GM18870 (cell line): Measurements from ENCODE around the gene LINGO4.

Source experiments
- ATAC-seq: cut with Tn5 transposase; IDR thresholded peaks from one replicate; pipeline ENCODE4 v1.9.1; 2021; ENCODE audit warnings: moderate library complexity; ENCODE audit not compliant: unreplicated experiment

Gene LINGO4

DNA sequence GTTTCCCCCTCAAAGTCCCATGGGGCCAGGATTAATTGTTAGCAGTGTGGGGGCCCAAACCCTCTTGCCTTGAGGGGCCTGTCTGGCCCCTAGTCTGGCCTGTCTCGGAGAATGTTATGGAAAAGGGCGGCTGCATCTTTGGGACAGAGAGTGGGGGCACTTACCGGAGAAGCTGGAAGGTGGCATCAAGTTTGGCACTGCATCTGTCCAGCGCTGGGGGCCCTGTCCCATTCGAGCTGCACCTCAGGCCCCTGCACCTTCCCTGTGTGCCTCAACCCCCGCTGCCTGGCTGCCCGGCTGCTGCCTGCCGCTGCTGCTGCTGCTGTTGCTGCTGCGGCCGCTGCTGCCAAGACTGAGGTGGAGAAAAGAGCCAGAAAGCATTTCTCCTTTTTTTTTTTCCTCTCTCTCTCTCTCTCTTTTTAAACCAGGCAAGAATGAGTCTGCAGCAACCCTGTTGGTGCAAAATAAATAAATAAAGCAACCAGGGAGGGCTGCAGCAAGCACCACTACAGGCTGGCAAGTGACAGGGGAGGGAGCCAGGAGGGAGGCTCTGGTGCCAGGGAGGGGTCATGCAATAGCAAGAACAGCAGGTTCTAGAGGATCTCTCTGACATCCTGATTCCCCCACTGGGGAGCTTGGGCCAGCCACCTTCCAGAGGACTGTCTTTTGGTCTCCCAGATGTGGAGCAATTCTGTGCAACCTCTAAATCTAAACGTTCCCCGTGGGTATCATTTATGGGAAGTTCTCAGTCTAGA is at the start of gene LINGO4:
Gene LINGO4, minus strand, starts transcription at position 354 of the 755 bp plus-strand sequence. CDS start 2,715 bp downstream, outside the sequence.
- ATAC-seq, result no peak

- ATAC-seq, result no peak
Observed at GRCh38 chr1:151854658-151855057, 49.4 kb upstream of the LINGO4 start.

DNA sequence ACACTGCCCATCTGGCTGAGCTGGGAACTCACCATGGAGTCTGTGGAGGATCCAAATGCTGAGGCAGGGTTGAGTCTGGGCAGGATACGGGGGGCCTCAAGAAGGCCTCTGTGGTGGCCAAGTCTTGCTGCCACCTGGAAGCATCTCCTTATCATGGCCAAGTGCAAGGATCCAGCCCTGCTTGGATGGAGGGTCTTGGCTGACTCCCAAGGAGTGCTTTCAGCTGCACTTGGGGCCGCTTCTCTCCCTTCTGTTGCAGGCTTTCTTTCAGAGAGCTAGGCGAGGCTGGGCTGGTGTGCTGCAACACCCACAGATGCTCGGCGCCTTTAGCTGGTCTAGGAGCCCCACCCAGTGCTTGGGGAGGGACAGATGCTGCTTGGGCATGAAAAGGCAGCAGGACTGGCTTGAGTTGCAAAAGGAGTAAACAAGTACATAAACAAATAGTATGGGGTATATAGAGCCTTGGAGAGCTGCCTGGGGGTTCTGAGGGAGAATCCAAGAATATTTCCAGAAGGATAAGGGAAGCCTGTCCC is 48.3 kb upstream of the LINGO4 start, which contains the start of gene THEM5:
Gene THEM5, minus strand, starts transcription at position 302 of the 533 bp plus-strand sequence. Its CDS starts 147 bp downstream, at position 155.
- ATAC-seq, result no peak

DNA sequence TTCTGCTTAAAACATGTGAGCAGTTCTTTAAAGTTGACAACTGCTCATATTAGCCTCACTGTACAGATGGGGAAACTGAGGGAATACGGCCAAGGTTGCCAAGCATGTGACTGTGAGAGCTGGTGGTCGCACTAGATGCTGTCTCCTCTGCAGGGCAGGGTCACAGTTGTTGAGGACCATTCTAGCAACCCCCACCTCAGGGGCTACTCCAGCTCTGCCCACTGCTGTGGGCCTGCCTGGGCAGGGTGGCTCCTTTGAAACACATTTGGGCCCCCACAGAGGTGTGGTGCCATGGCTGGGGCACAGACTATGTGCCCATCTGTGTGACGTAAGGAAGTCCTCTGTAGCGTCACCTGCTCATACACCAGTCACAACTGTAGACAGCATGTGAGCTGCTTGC is 47.5 kb upstream of the LINGO4 start:
- ATAC-seq, result no peak

DNA sequence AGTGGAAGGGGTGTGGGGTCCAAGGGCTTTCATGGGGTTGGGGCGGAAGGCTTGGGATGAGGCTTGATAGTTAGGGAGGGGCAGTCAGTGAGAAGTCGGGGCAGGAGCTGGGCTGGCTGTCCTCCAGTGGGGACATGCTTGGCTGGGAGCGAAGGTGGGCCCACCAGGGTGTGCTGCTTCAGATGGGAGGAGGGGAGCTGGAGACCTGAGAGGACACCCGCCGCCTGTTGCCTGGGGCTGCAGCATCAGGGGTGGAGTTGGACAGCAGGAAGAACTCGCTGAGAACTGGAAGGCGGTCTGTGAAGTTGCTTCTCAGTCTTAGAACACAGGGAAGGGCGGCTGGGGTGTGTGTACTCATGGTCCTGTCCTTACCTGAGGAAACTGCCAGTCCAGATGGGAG is 46.7 kb upstream of the LINGO4 start:
- ATAC-seq, result no peak

GRCh38 chr1:151849871-151850270 is 44.7 kb upstream of the LINGO4 start:
- no peak for ATAC-seq

- ATAC-seq, result no peak
Observed at GRCh38 chr1:151849126-151849525, 43.9 kb upstream of the LINGO4 start.

- no peak for ATAC-seq
Observed at GRCh38 chr1:151847867-151848596, 42.8 kb upstream of the LINGO4 start.

- ATAC-seq, result no peak
Observed at GRCh38 chr1:151846686-151847237, 41.5 kb upstream of the LINGO4 start.

DNA sequence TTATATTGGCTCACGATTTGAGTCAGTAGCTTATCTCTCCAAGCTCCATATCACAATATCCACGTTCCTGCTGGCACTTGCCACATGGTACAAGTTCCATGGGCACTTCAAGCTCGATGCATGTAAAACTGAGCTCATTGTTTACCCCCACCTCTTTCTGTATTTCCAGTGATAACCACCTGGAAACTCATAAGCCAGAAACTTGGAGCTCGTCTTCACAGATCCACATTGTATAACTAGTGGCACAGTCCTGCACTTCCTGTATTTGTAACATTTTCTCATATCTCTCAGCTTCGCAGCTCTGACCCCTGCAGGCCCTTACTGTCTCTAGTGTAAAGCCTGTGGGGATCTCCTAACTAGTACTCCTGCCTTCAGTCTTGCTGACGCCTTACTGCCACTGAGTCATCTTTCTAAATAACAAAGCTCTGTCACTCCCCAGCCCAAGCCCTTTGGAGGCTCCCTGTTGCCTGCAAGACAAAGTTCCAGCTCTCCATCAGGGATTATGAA is 40.9 kb upstream of the LINGO4 start:
- ATAC-seq, result no peak

- ATAC-seq, result no peak
Observed at GRCh38 chr1:151843398-151843797, 38.2 kb upstream of the LINGO4 start.

- ATAC-seq, result no peak
Observed at GRCh38 chr1:151841141-151841540, 35.9 kb upstream of the LINGO4 start.

- ATAC-seq, result no peak
Observed at GRCh38 chr1:151840421-151840820, 35.2 kb upstream of the LINGO4 start.

DNA sequence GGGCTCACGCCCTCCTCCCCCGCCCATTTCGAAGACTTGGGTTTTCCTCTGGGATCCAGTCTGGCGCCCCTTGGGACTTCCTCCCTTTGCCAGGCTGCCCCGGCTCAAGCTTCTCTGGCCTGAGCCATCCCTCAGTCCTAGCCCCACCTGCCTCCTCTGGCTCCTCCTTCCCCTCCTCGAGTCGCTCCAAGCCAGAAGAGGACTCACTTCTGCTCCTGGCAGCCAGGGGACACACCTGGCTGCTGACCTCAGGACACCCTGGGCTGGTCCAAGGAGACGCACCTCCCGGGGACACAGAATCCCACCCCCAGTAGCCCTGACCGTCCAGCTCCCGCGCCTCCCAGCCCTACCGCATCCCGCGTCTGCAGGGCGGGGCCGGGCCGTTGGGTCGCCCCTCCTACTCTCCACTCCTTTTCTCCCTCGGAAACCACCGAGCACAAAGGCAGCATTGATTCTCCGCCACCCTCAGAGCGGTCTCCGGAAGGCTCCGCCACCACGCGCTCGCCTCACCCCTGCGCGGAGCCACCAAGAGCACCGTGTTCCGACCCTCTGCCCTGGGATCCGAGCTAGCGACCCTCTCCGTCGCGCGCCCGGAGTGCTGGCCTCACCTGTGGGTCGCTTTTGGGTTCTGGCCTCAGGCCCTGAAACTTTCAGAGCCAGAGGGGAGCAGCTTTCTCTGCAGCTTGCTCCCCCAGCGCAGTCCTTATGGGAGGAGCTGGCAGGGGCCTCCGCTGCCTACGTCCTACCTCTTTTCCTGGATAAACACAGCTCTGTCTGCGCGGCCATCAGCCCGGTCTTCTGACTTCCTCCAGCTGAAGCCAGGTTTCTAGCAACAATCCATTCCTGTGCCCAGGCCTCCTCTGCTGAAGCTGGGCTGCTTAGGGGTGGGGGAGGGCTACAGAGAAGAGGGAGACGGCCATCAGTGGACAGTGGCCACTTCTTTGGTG is 34.5 kb upstream of the LINGO4 start, which contains the start of gene C2CD4D:
Gene C2CD4D, minus strand, starts transcription at position 364 of the 947 bp plus-strand sequence. CDS start 831 bp downstream, outside the sequence.
- no peak for ATAC-seq

DNA sequence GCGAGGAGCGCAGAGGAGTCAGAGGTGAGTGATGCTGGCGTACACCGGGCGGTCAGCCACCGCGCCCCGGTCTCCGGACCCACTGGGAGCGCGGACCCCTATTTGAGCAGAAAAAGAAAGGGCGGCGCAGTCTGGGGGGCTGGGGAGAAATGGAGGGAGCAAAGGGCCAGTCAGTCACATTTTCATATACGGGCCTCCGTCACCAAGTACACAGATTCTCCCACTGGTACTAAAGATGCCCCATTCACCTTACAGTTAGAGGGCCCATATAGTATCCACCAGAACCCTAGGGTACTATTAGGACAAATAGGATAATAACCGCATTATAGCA is 33.8 kb upstream of the LINGO4 start:
- ATAC-seq, result no peak

DNA sequence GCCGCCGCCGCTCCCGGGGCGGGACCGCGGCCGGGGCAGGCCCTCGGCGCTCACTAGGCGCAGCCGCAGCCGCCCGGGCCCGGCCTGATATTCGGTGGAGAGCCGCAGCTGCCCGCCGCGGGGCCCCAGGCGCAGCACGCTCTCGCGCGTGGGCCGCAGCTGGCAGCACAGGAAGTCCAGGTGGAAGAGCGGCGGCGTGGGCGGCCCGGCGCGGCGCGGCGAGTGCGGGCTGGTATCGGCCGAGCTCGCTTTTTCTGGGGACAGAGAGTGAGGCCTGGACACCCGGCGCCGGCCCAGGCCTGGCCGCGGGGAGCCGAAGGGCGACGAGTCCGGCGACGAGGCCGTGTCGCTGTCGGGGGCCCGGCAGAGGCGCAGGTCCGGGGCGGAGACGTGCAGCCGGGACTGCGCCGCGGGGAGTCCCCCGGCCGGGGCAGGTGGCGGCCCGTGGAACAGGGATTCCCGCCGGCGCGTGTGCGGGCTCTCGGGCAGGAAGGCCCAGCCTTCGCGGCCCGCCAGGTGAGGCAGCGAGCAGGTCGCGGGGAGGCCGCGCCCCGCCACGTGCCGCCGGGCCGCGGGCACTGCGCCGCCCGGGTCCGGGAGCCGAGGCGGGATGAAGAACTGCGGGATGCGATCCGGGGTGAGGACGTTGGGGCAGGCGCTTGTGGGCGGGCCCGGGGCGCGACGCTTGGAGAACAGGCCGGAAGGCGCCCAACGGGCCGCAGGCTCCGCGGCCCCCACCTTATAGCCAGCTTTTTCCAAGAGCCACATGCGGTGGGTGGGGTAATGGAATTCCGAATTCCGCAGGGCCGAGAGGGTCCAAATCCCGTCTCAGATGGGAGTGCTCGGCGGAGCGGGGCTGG is 33.2 kb upstream of the LINGO4 start:
- no peak for ATAC-seq

GRCh38 chr1:151837884-151838221 is 32.6 kb upstream of the LINGO4 start:
- ATAC-seq, result no peak

DNA sequence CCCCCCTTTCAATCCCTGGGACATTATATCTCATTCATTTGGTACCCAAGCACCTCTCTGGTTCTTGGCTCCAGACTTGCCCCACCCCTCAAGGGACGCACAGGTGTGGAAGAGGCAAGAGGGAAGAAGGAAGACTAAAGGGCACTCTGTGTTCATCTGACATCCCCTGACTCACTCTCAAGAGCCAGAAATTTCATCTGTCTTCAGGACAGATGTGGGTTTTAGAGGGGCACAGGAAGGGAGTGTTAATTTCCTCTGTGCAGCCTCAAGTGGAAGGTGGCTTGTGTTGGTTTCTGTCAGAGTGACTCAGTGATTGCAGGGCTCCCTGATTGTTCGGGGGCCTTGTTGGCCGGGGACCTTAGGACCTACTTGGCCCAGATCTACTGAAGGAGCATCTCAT is 32.0 kb upstream of the LINGO4 start:
- no peak for ATAC-seq

GRCh38 chr1:151835596-151835995 is 30.4 kb upstream of the LINGO4 start:
- ATAC-seq, result no peak

DNA sequence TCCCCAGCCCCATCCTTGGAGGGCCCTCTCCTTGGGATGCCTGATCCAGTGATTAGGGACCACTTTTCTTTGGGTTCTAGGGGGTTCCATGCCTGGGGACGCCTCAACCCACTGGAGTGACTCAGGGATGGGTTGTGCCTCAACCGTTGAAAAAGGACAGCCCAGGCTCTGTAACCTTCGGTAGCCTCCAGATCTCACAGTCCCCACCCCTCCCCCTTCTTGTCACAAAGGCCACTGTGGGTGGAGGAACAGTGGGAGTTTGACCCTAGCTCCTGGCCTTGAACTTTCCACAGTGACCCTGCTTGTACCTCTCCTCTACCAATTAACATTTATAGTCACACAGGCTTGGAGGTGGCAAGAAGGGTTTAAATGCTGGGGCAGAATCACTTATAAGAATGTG is 29.0 kb upstream of the LINGO4 start:
- ATAC-seq, result no peak
